Left lobe of liver (tissue), 2 donors: ENCODE measurements around the gene FLOT2. TPM values are rescaled to one million over a fixed set of nuclear protein-coding genes. Genes with fewer than 3 reads are reported as not detected.
"Not testable (repeated sequence)": the region's sequence is repeated elsewhere in the genome, so short reads cannot be mapped to it uniquely, and the experiment has no call there.

Experiments used
- ATAC-seq: fragments of 200-7000 bp; cut with Tn5 transposase; one replicate; pipeline ENCODE4 v1.9.1; 2020; ENCODE audit warnings: mild to moderate bottlenecking, moderate library complexity
- DNase-seq: peaks from one replicate; pipeline ENCODE4 v3.0.0-alpha.2; 2020; ENCODE audit warnings: low spot score
- total RNA-seq: library from RNA; stranded (reverse); gene quantifications from one replicate; pipeline ENCODE4 v1.2.1, GENCODE V29; 2021
- donor health status: DM: no; HTN: no; CAD: no; lungs with moderate emphysema.
- donor health status: DM: no; HTN: yes; CAD: no.

FLOT2 gene
- total RNA-seq, 1 donor from 2014 or later = 70.6 TPM

DNA sequence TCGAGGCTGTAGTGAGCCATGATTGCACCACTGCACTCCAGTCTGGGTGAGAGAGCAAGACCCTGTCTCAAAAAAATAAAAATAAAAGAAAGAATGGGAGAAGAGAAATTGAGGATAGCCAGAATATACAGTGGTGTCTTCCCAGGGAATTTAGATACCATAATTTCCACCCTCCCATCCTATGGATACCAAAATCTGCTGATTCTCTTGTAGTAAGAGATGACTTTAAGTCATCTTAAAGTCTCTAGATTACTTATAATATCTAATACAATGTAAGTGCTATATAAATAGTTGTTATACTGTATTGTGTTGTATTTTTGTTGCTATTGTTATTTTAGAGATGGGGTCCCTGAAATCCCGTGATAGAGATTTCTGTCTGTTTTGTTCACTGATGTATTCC is 44.2 kb downstream of the FLOT2 start:
- ATAC-seq = no peak
- no peak for DNase-seq

DNA sequence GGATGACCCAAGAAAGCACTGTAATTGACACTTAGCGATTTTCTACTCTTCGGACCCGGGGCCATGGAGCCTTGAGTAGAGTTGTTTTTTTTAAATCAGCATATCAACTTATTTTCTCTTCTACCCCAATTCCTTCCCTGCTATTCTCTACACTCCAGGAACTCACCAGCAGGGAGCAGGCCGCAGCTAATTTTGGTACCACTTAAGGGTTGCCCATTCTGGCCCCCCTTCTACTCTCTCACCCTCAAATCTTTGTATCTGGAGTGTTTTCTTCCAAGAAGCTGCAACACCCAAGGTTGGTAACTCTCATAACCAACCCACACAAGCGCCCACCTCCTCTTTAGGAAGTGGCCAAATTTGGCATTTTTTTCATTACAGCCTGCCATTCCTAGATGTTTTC is 48.3 kb downstream of the FLOT2 start:
- no peak for ATAC-seq
- no peak for DNase-seq

DNA sequence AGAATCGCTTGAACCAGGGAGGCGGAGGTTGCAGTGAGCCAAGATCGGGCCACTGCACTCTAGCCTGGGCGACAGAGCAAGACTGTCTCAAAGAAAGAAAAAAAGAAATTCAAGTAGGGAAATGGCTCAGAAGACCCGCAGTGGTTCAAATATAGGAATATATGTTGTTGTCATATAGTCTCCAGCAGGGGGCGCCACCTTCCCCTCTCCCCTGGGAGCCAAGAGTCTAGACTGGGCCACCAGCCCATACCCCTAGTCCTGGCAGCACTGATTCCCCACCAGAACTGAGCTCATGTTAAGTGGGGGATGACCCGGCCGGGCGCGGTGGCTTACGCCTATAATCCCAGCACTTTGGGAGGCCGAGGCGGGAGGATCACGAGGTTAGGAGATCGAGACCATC is 48.9 kb downstream of the FLOT2 start:
- not testable (repeated sequence) for ATAC-seq, DNase-seq

DNA sequence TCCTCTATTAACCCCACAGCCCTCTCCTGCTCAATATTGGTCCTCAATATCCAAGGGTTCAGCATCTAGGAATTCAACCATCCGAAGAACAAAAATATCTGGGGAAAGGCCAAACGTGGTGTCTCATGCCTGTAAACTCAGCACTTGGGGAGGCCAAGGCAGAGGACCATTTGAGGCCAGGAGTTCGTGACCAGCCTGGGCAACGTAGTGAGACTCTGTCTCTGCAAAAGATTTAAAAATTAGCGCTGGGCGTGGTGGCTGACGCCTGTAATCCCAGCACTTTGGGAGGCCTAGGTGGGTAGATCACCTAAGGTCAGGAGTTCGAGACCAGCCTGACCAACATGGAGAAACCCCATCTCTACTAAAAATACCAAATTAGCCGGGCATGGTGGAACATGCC is 50.8 kb downstream of the FLOT2 start:
- ATAC-seq = not testable (repeated sequence)

DNA sequence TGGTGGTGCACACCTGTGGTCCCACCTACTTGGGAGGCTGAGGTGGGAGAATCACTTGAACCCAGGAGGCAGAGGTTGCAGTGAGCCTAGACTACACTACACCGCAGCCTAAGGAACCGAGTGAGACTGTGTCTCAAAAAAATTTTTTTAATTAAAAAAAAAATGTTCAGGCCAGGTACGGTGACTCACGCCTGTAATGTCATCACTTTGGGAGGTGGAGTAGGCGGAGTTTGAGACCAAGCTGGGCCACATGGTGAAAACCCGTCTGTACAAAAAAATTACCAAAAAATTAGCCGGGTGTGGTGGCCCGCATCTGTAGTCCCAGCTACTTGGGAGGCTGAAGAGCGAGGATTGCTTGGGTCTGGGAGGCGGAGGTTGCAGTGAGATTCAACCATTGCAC is 51.3 kb downstream of the FLOT2 start:
- no peak for DNase-seq
- no peak for ATAC-seq

More for the DNA sequence above, 50.8 kb downstream of the FLOT2 start:
- not testable (repeated sequence) for DNase-seq

DNA sequence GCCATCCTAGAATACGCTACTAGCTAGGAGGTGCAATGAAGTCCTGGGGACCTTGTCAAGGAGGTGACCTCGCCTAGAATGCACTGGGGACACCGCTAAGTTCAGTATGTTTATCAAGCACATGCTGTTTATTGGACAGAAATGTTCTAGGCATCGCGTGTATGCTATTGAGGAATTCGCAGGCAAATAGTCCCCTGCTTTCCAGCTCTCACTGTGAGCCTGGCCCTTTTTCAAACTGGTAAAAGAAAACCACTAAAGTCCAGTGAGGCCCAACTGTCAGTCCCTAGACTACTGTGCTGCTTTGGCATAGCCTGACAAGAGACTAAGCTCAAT is 53.8 kb downstream of the FLOT2 start:
- DNase-seq (no peak), ATAC-seq (no peak)

DNA sequence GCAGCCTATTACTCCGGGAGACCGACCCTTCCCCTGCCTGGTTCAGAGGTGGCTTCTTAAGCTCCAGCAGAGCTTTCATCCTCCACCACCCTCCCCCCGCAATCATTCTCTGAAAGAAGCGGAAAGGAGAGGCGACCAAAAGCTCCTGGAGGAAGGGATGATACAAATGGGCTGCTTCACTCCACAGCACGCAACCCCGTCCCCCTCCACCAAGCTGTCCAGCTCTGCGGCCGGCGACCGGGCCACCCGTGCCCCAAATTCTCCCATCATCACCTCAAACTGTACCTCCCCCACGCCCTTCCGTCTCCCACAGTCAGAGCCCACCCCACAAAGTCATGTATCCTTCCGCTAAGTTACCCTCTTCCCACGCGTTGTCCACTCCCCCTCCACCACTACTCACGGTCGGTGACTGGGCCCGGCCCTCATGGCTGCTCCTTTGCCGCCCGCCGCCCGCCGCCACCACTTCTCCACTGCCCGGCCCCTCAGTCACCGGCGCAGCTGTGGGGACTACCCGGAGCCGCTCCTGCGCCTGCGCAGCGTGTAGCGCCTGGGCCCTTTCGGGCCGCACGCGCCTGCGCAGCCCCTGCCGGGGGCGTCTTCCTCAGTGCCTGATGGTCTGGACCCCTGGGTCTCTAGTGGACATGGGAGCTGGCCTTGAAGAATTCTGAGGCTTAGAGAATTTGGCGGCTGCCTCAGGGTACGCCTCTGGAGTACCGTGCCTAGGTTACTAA is 55.1 kb downstream of the FLOT2 start, which contains the start of gene FAM222B:
Gene FAM222B (minus strand): TSS at position 509 of the 731 bp plus-strand sequence. CDS start 76,123 bp downstream, outside the sequence.
- DNase-seq (peak; percentile 81), ATAC-seq (peak; percentile 99)

DNA sequence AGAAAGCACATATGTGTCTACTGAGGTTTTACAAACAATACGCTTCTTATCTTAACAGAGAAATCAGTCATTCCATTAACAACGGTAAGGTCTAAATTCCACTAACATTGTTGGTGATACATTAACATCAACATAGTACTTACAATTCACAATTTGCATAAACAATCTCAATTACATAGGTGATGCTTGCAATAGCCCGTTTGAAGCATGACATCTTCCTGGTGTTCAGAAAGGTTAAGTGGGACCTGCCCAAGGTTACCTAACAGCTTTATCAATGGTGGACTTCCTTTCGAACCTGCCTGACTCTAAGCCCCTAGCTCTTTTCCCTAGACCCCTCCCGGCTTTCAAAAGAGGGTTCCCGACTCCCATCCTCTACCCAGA is 55.6 kb downstream of the FLOT2 start:
- ATAC-seq = peak; percentile 15
- no peak for DNase-seq

DNA sequence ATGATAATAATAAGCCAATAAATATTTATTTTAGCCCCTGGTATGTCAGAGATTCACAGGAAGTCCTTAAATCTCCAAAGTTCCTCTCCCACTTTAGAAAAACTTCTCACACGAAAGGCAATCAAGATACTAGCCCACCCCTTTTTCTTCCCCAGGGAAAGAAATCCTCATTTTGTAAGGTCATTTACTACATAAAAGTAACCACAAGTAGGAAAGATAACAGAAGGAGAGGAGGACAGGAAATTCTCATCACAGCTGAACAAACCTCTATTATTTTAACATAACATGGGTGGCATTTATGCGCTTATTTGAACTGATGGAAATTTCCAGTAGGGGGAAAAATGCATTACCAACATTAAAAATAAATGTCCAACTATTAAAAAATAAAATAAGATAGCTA is 58.3 kb downstream of the FLOT2 start:
- DNase-seq (no peak), ATAC-seq (no peak)

DNA sequence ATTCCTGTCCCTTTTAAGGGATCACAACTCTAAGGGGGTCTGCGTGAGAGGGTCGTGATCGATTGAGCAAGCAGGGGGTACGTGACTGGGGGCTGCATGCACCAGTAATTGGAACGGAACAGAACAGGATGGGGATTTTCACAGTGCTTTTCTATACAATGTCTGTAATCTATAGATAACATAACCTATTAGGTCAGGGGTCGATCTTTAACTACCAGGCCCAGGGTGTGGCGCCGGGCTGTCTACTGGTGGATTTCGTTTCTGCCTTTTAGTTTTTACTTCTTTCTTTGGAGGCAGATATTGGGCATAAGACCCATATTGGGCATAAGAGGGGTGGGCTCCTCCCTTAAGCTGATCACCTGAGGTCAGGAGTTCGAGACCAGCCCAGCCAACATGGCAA is 61.0 kb downstream of the FLOT2 start:
- ATAC-seq, DNase-seq: not testable (repeated sequence)

DNA sequence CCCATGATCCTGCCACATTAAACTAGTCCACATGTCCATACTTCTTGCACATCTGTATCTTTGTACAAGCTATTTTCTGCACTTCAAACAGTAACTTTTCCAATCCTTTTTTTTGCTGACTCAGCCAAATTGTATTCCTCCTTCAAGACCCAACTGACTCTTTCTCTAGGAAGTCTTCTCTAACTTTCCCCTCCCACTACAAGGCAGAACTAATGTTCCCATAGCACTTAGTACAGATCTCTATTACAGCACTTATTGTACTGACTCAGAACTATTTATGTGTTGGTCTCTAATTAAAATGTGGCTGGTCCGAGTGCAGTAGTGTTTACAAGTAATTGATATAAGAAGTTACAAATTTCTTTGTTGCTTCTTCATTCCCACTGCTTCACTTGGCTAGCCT is 63.1 kb downstream of the FLOT2 start:
- DNase-seq = no peak
- ATAC-seq = no peak

Other genes starting within 250 kb of the FLOT2 start
- 24.3 TPM for gene SDF2, start 235.8 kb downstream of the FLOT2 start, total RNA-seq
- gene SUPT6H, start 235.5 kb downstream of the FLOT2 start, total RNA-seq = 33.7 TPM
- 0.73 TPM for gene PROCA1, start 185.8 kb downstream of the FLOT2 start, total RNA-seq
- gene RAB34, start 179.9 kb downstream of the FLOT2 start, total RNA-seq = 4.9 TPM
- gene RPL23A, start 177.7 kb downstream of the FLOT2 start, total RNA-seq = 346 TPM
- gene TLCD1, start 171.5 kb downstream of the FLOT2 start, total RNA-seq = 4.8 TPM
- 3.2 TPM for gene NEK8, start 168.9 kb downstream of the FLOT2 start, total RNA-seq
- 49.0 TPM for gene TRAF4, start 153.7 kb downstream of the FLOT2 start, total RNA-seq
- 6.6 TPM for gene FAM222B, start 54.9 kb downstream of the FLOT2 start, total RNA-seq
- 25.3 TPM for gene ERAL1, start 42.7 kb downstream of the FLOT2 start, total RNA-seq
- gene DHRS13, start 5.3 kb upstream of the FLOT2 start, total RNA-seq = 5.5 TPM
- 15.2 TPM for gene PHF12, start 53.8 kb upstream of the FLOT2 start, total RNA-seq
- gene SEZ6, start 108.3 kb upstream of the FLOT2 start, total RNA-seq = not detected
- gene PIPOX, start 145.4 kb upstream of the FLOT2 start, total RNA-seq = 324 TPM